Activated CD4-positive, alpha-beta T cell treated with anti-CD3 and anti-CD28 coated beads, Interleukin-2, amount 50 U/mL, for 16 hours (primary cell): Measurements from ENCODE around the gene XYLT1.

Experiments
- DNase-seq: peaks from one replicate; pipeline ENCODE4 v3.0.0-alpha.2; 2020

XYLT1 gene

GRCh38 chr16:17276010-17276530 is 194.7 kb downstream of the XYLT1 start:
- no peak for DNase-seq

- peak; percentile 31 for DNase-seq
Observed at GRCh38 chr16:17275076-17276009, 195.4 kb downstream of the XYLT1 start.

GRCh38 chr16:17273142-17273561 is 197.6 kb downstream of the XYLT1 start:
- peak; percentile 86 for DNase-seq

- DNase-seq, result no peak
Observed at GRCh38 chr16:17272716-17273115, 198.0 kb downstream of the XYLT1 start.

GRCh38 chr16:17271687-17272086 is 199.1 kb downstream of the XYLT1 start:
- DNase-seq, result no peak

- DNase-seq, result no peak
Observed at GRCh38 chr16:17270683-17271109, 200.1 kb downstream of the XYLT1 start.

- DNase-seq, result no peak
Observed at GRCh38 chr16:17270111-17270510, 200.6 kb downstream of the XYLT1 start.

- no peak for DNase-seq
Observed at GRCh38 chr16:17269439-17269838, 201.3 kb downstream of the XYLT1 start.

- no peak for DNase-seq
Observed at GRCh38 chr16:17266608-17267313, 204.0 kb downstream of the XYLT1 start.

- no peak for DNase-seq
Observed at GRCh38 chr16:17265154-17265553, 205.6 kb downstream of the XYLT1 start.

GRCh38 chr16:17261197-17261858 is 209.4 kb downstream of the XYLT1 start:
- peak; percentile 35 for DNase-seq

GRCh38 chr16:17260276-17260849 is 210.4 kb downstream of the XYLT1 start:
- no peak for DNase-seq

GRCh38 chr16:17259751-17260270 is 210.9 kb downstream of the XYLT1 start:
- no peak for DNase-seq

- no peak for DNase-seq
Observed at GRCh38 chr16:17258848-17259713, 211.7 kb downstream of the XYLT1 start.

- no peak for DNase-seq
Observed at GRCh38 chr16:17258077-17258599, 212.6 kb downstream of the XYLT1 start.

- DNase-seq, result no peak
Observed at GRCh38 chr16:17257426-17258023, 213.2 kb downstream of the XYLT1 start.

GRCh38 chr16:17252701-17253100 is 218.1 kb downstream of the XYLT1 start:
- DNase-seq, result no peak

- DNase-seq, result no peak
Observed at GRCh38 chr16:17252064-17252463, 218.7 kb downstream of the XYLT1 start.

- no peak for DNase-seq
Observed at GRCh38 chr16:17251496-17251895, 219.3 kb downstream of the XYLT1 start.

- no peak for DNase-seq
Observed at GRCh38 chr16:17246974-17247732, 223.6 kb downstream of the XYLT1 start.
